Measurements from ENCODE around the gene MED22. TPM values are rescaled to one million over a fixed set of nuclear protein-coding genes. Genes with fewer than 3 reads are reported as not detected.

Gene MED22
- total RNA-seq, 1 donor from 2014 or later: 26.0 TPM

- no peak for TF ChIP-seq CTCF (IDR thresholded peaks at IDR 0.05)
- no peaks in the 10 kb centered on the region for H3K36me3 Mint-ChIP-seq (ENCODE audit: low read depth)
- DNase-seq (ENCODE audit: low spot score): no peak
- H3K27me3 Mint-ChIP-seq (ENCODE audit: low read depth): peaks cover 6% of the 10 kb centered on the region
- no peak overlapping the region for H3K27ac Mint-ChIP-seq (ENCODE audit: unreplicated experiment)
- H3K4me3 Mint-ChIP-seq (ENCODE audit: unreplicated experiment): no peak overlapping the region
- no peaks in the 10 kb centered on the region for H3K9me3 Mint-ChIP-seq (ENCODE audit: low read depth)
- no peaks in the 10 kb centered on the region for H3K4me1 Mint-ChIP-seq (ENCODE audit: low read depth)
Observed at GRCh38 chr9:133390713-133391112, 42.8 kb upstream of the MED22 start.

- H3K4me3 Mint-ChIP-seq (ENCODE audit: unreplicated experiment): no peak overlapping the region
- no peaks in the 10 kb centered on the region for H3K9me3 Mint-ChIP-seq (ENCODE audit: low read depth)
- DNase-seq (ENCODE audit: low spot score): no peak
- peaks cover 1% of the 10 kb centered on the region for H3K27me3 Mint-ChIP-seq (ENCODE audit: low read depth)
- TF ChIP-seq CTCF (IDR thresholded peaks at IDR 0.05): no peak
- H3K27ac Mint-ChIP-seq (ENCODE audit: unreplicated experiment): no peak overlapping the region
- no peaks in the 10 kb centered on the region for H3K36me3 Mint-ChIP-seq (ENCODE audit: low read depth)
- no peaks in the 10 kb centered on the region for H3K4me1 Mint-ChIP-seq (ENCODE audit: low read depth)
Observed at GRCh38 chr9:133389562-133389961, 41.6 kb upstream of the MED22 start.

- Mint-ChIP-seq H3K27ac (ENCODE audit: unreplicated experiment) (no peak overlapping the region), H3K9me3 (ENCODE audit: low read depth) (no peaks in the 10 kb centered on the region), H3K4me3 (ENCODE audit: unreplicated experiment) (no peak overlapping the region), H3K27me3 (ENCODE audit: low read depth) (peaks cover 1% of the 10 kb centered on the region), H3K4me1 (ENCODE audit: low read depth) (no peaks in the 10 kb centered on the region), H3K36me3 (ENCODE audit: low read depth) (no peaks in the 10 kb centered on the region)
- no peak for DNase-seq (ENCODE audit: low spot score)
- no peak for TF ChIP-seq CTCF (IDR thresholded peaks at IDR 0.05)
Observed at GRCh38 chr9:133389025-133389557, 41.2 kb upstream of the MED22 start.

GRCh38 chr9:133387680-133388079 is 39.7 kb upstream of the MED22 start:
- no peaks in the 10 kb centered on the region for H3K4me1 Mint-ChIP-seq (ENCODE audit: low read depth)
- H3K4me3 Mint-ChIP-seq (ENCODE audit: unreplicated experiment): no peak overlapping the region
- peaks cover 1% of the 10 kb centered on the region for H3K27me3 Mint-ChIP-seq (ENCODE audit: low read depth)
- H3K27ac Mint-ChIP-seq (ENCODE audit: unreplicated experiment): no peak overlapping the region
- no peak for TF ChIP-seq CTCF (IDR thresholded peaks at IDR 0.05)
- no peak for DNase-seq (ENCODE audit: low spot score)
- no peaks in the 10 kb centered on the region for H3K9me3 Mint-ChIP-seq (ENCODE audit: low read depth)
- no peaks in the 10 kb centered on the region for H3K36me3 Mint-ChIP-seq (ENCODE audit: low read depth)

- no peak overlapping the region for H3K4me3 Mint-ChIP-seq (ENCODE audit: unreplicated experiment)
Observed at GRCh38 chr9:133386338-133386737, 38.4 kb upstream of the MED22 start.

More at GRCh38 chr9:133386338-133386737, 38.4 kb upstream of the MED22 start:
- Mint-ChIP-seq H3K9me3 (ENCODE audit: low read depth) (no peaks in the 10 kb centered on the region), H3K4me1 (ENCODE audit: low read depth) (no peaks in the 10 kb centered on the region), H3K27me3 (ENCODE audit: low read depth) (peaks cover 1% of the 10 kb centered on the region), H3K36me3 (ENCODE audit: low read depth) (no peaks in the 10 kb centered on the region), H3K27ac (ENCODE audit: unreplicated experiment) (no peak overlapping the region)
- no peak for TF ChIP-seq CTCF (IDR thresholded peaks at IDR 0.05)
- DNase-seq (ENCODE audit: low spot score): no peak
